Endothelial cell (in vitro differentiated cells): ENCODE data around the gene DXO. TPM values are rescaled to one million over a fixed set of nuclear protein-coding genes. Genes with fewer than 3 reads are reported as not detected.
"Not testable (repeated sequence)": the region's sequence is repeated elsewhere in the genome, so short reads cannot be mapped to it uniquely, and the experiment has no call there.

Source experiments
- DNase-seq: peaks from one replicate; pipeline ENCODE4 v3.0.0; 2021; ENCODE audit warnings: low spot score
- H3K27ac Mint-ChIP-seq: one replicate; pipeline ENCODE4 v1.8.0; 2021; ENCODE audit warnings: mixed read lengths, inconsistent platforms; ENCODE audit not compliant: unreplicated experiment
- H3K27me3 Mint-ChIP-seq: one replicate; pipeline ENCODE4 v1.8.0; 2021; ENCODE audit warnings: mild to moderate bottlenecking, moderate library complexity, mixed read lengths, inconsistent platforms; ENCODE audit not compliant: unreplicated experiment
- H3K36me3 Mint-ChIP-seq: one replicate; pipeline ENCODE4 v1.8.0; 2021; ENCODE audit warnings: mild to moderate bottlenecking, low read depth, mixed read lengths, inconsistent platforms; ENCODE audit not compliant: unreplicated experiment
- H3K4me1 Mint-ChIP-seq: one replicate; pipeline ENCODE4 v1.8.0; 2021; ENCODE audit warnings: mild to moderate bottlenecking, mixed read lengths, inconsistent platforms; ENCODE audit not compliant: unreplicated experiment
- H3K4me3 Mint-ChIP-seq: one replicate; pipeline ENCODE4 v1.8.0; 2021; ENCODE audit warnings: mild to moderate bottlenecking, mixed read lengths, inconsistent platforms; ENCODE audit not compliant: unreplicated experiment
- H3K9me3 Mint-ChIP-seq: one replicate; pipeline ENCODE4 v1.8.0; 2021; ENCODE audit warnings: mixed read lengths, inconsistent platforms; ENCODE audit not compliant: unreplicated experiment
- total RNA-seq: library from RNA; stranded (reverse); fragmentation: NEBNext Ultra II Directional; extraction: Animal tissue kit (Norgen Biotek cat#: 25700); gene quantifications from one replicate; pipeline ENCODE4 v1.2.1, GENCODE V29; 2021; ENCODE audit not compliant: unreplicated experiment
- TF ChIP-seq, protein P1 (sequence below): fragments of 200-600 bp; sonication (generic); IDR thresholded peaks from one replicate; pipeline ENCODE4 v1.5.0; 2021; ENCODE audit warnings: antibody characterized with exemption; ENCODE audit not compliant: unreplicated experiment

Gene DXO
- total RNA-seq, 1 donor from 2014 or later, result 12.6 TPM

- no peak overlapping the region for H3K27ac Mint-ChIP-seq
- no peak overlapping the region for H3K4me3 Mint-ChIP-seq
- H3K36me3 Mint-ChIP-seq, result no peaks in the 10 kb centered on the region
- DNase-seq, result no peak
- peaks cover 2% of the 10 kb centered on the region for H3K27me3 Mint-ChIP-seq
- TF ChIP-seq, protein P1, sequence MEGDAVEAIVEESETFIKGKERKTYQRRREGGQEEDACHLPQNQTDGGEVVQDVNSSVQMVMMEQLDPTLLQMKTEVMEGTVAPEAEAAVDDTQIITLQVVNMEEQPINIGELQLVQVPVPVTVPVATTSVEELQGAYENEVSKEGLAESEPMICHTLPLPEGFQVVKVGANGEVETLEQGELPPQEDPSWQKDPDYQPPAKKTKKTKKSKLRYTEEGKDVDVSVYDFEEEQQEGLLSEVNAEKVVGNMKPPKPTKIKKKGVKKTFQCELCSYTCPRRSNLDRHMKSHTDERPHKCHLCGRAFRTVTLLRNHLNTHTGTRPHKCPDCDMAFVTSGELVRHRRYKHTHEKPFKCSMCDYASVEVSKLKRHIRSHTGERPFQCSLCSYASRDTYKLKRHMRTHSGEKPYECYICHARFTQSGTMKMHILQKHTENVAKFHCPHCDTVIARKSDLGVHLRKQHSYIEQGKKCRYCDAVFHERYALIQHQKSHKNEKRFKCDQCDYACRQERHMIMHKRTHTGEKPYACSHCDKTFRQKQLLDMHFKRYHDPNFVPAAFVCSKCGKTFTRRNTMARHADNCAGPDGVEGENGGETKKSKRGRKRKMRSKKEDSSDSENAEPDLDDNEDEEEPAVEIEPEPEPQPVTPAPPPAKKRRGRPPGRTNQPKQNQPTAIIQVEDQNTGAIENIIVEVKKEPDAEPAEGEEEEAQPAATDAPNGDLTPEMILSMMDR, result no peak
- H3K9me3 Mint-ChIP-seq, result no peaks in the 10 kb centered on the region
- no peaks in the 10 kb centered on the region for H3K4me1 Mint-ChIP-seq
Observed at GRCh38 chr6:31933537-31933936, 38.4 kb downstream of the DXO start.

DNA sequence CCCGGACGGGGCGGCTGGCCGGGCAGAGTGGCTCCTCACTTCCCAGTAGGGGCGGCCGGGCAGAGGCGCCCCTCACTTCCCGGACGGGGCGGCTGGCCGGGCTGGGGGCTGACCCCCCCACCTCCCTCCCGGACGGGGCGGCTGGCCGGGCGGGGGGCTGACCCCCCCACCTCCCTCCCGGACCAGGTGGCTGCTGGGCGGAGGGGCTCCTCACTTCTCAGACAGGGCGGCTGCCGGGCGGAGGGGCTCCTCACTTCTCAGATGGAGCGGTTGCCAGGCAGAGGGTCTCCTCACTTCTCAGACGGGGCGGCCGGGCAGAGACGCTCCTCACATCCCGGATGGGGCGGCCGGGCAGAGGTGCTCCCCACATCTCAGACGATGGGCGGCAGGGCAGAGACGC lies 39.8 kb downstream of the DXO start:
- not testable (repeated sequence) for H3K27ac Mint-ChIP-seq, H3K9me3 Mint-ChIP-seq, H3K4me1 Mint-ChIP-seq, H3K36me3 Mint-ChIP-seq, H3K27me3 Mint-ChIP-seq, DNase-seq, H3K4me3 Mint-ChIP-seq

DNA sequence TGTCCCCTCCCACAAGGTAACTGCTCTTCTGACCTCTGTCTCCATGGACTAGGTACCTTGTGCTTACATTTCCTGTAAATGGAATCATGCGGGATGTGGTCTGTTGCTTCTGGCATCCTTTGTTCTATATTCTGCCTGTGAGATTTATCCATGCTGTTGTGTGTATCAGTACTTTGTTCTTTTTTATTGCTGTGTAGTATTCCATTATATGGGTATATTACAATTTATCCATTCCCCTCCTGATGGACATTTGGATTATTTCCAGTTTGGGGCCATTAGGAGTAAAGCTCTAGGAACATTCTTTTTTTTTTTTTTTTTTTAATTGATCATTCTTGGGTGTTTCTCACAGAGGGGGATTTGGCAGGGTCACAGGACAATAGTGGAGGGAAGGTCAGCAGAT lies 41.0 kb downstream of the DXO start:
- TF ChIP-seq, protein P1, result no peak

DNA sequence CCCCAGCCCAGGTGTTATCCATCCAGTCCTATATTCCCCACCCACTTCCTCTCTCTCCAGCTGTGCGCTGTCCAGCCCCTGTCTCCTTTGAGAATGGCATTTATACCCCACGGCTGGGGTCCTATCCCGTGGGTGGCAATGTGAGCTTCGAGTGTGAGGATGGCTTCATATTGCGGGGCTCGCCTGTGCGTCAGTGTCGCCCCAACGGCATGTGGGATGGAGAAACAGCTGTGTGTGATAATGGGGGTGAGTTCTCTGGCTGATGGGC lies 43.3 kb downstream of the DXO start:
- H3K4me1 Mint-ChIP-seq, result no peaks in the 10 kb centered on the region
- no peaks in the 10 kb centered on the region for H3K9me3 Mint-ChIP-seq
- DNase-seq, result no peak
- H3K36me3 Mint-ChIP-seq, result no peaks in the 10 kb centered on the region
- no peaks in the 10 kb centered on the region for H3K27me3 Mint-ChIP-seq
- no peak overlapping the region for H3K27ac Mint-ChIP-seq
- H3K4me3 Mint-ChIP-seq, result no peak overlapping the region
- TF ChIP-seq, protein P1, result no peak

More for the DNA sequence above, 41.0 kb downstream of the DXO start:
- Mint-ChIP-seq H3K27ac (no peak overlapping the region), H3K9me3 (no peaks in the 10 kb centered on the region), H3K36me3 (no peaks in the 10 kb centered on the region), H3K27me3 (peaks cover 2% of the 10 kb centered on the region), H3K4me1 (no peaks in the 10 kb centered on the region), H3K4me3 (no peak overlapping the region)
- DNase-seq, result no peak

GRCh38 chr6:31927863-31928671 lies 43.9 kb downstream of the DXO start:
- H3K4me3 Mint-ChIP-seq, result no peak overlapping the region
- TF ChIP-seq, protein P1, result no peak
- DNase-seq, result no peak
- no peaks in the 10 kb centered on the region for H3K4me1 Mint-ChIP-seq
- no peaks in the 10 kb centered on the region for H3K9me3 Mint-ChIP-seq
- H3K27ac Mint-ChIP-seq, result no peak overlapping the region
- no peaks in the 10 kb centered on the region for H3K27me3 Mint-ChIP-seq
- H3K36me3 Mint-ChIP-seq, result no peaks in the 10 kb centered on the region
